Activated gamma-delta T cell treated with anti-CD3 and anti-CD28 coated beads, Interleukin-2, amount 50 U/mL, for 16 hours (primary cell): ENCODE results near the gene LY86.
A peak's percentile ranks its signal among the peaks of the same experiment; 100 is the strongest.

Source experiments
- DNase-seq: peaks from one replicate; pipeline ENCODE4 v3.0.0-alpha.2; 2020; ENCODE audit warnings: low read depth

Gene LY86

GRCh38 chr6:6682225-6682624, 93.7 kb downstream of the LY86 start:
- no peak for DNase-seq

GRCh38 chr6:6683969-6684833, 95.7 kb downstream of the LY86 start:
- no peak for DNase-seq

GRCh38 chr6:6685249-6686040, 96.9 kb downstream of the LY86 start:
- no peak for DNase-seq

- DNase-seq: no peak
Observed at GRCh38 chr6:6686176-6686575, 97.7 kb downstream of the LY86 start.

GRCh38 chr6:6686748-6687601, 98.5 kb downstream of the LY86 start:
- DNase-seq: peak; percentile 12

GRCh38 chr6:6688283-6688682, 99.8 kb downstream of the LY86 start:
- DNase-seq: no peak

GRCh38 chr6:6688951-6689350, 100.4 kb downstream of the LY86 start:
- DNase-seq: no peak

- DNase-seq: no peak
Observed at GRCh38 chr6:6689400-6690143, 101.1 kb downstream of the LY86 start.

GRCh38 chr6:6690144-6690483, 101.6 kb downstream of the LY86 start:
- DNase-seq: no peak

- no peak for DNase-seq
Observed at GRCh38 chr6:6694368-6694780, 105.9 kb downstream of the LY86 start.

GRCh38 chr6:6694825-6695624, 106.5 kb downstream of the LY86 start:
- DNase-seq: no peak

GRCh38 chr6:6695625-6696276, 107.2 kb downstream of the LY86 start:
- no peak for DNase-seq

- DNase-seq: no peak
Observed at GRCh38 chr6:6696867-6697531, 108.5 kb downstream of the LY86 start.

GRCh38 chr6:6697620-6698019, 109.1 kb downstream of the LY86 start:
- no peak for DNase-seq

GRCh38 chr6:6699741-6700367, 111.3 kb downstream of the LY86 start:
- no peak for DNase-seq

- no peak for DNase-seq
Observed at GRCh38 chr6:6700407-6701270, 112.1 kb downstream of the LY86 start.

- DNase-seq: no peak
Observed at GRCh38 chr6:6701864-6702263, 113.3 kb downstream of the LY86 start.

GRCh38 chr6:6703699-6704098, 115.2 kb downstream of the LY86 start:
- no peak for DNase-seq
